DOHH2 (cell line): Measurements from ENCODE around the gene ZNRF4.

Experiments used
- CTCF ChIP-seq: fragments of 200-600 bp; sonication (generic); IDR thresholded peaks from one replicate; pipeline ENCODE4 v1.5.1; 2014; ENCODE audit warnings: antibody characterized with exemption, mild to moderate bottlenecking, low read depth, low read length; ENCODE audit not compliant: poor library complexity, severe bottlenecking
- EZH2phosphoT487 ChIP-seq: fragments of 200-600 bp; sonication (generic); IDR thresholded peaks from 2 replicates; pipeline ENCODE4 v1.6.1; 2017; ENCODE audit warnings: borderline replicate concordance, mild to moderate bottlenecking, antibody characterized with exemption, low read length, moderate library complexity, mixed read lengths

- TF ChIP-seq CTCF (no peak), EZH2phosphoT487 (no peak)
Observed at GRCh38 chr19:5501907-5502306, 46.7 kb downstream of the ZNRF4 start.
